ENCODE data around the gene BRD3OS.
A peak's percentile ranks its signal among the peaks of the same experiment; 100 is the strongest.

The BRD3OS gene

GRCh38 chr9:134049772-134050588 is 24.7 kb downstream of the BRD3OS start:
- no peak for TF ChIP-seq CTCF (IDR thresholded peaks at IDR 0.05; ENCODE audit: borderline replicate concordance, insufficient read depth, low read depth, low read length)
- H3K4me3 ChIP-seq (ENCODE audit: low read depth, low read length), result no peak overlapping the region

GRCh38 chr9:134050726-134051125 is 25.4 kb downstream of the BRD3OS start:
- no peak for TF ChIP-seq CTCF (IDR thresholded peaks at IDR 0.05; ENCODE audit: borderline replicate concordance, insufficient read depth, low read depth, low read length)
- H3K4me3 ChIP-seq (ENCODE audit: low read depth, low read length), result no peak overlapping the region

GRCh38 chr9:134051319-134051718 is 26.0 kb downstream of the BRD3OS start:
- H3K4me3 ChIP-seq (ENCODE audit: low read depth, low read length), result no peak overlapping the region
- no peak for TF ChIP-seq CTCF (IDR thresholded peaks at IDR 0.05; ENCODE audit: borderline replicate concordance, insufficient read depth, low read depth, low read length)

- peak overlapping the region; percentile 5 for H3K4me3 ChIP-seq (ENCODE audit: low read depth, low read length)
- no peak for TF ChIP-seq CTCF (IDR thresholded peaks at IDR 0.05; ENCODE audit: borderline replicate concordance, insufficient read depth, low read depth, low read length)
Observed at GRCh38 chr9:134052491-134052890, 27.2 kb downstream of the BRD3OS start.

GRCh38 chr9:134052941-134053340 is 27.7 kb downstream of the BRD3OS start:
- peak overlapping the region; percentile 5 for H3K4me3 ChIP-seq (ENCODE audit: low read depth, low read length)
- TF ChIP-seq CTCF (IDR thresholded peaks at IDR 0.05; ENCODE audit: borderline replicate concordance, insufficient read depth, low read depth, low read length), result no peak

- no peak for TF ChIP-seq CTCF (IDR thresholded peaks at IDR 0.05; ENCODE audit: borderline replicate concordance, insufficient read depth, low read depth, low read length)
- H3K4me3 ChIP-seq (ENCODE audit: low read depth, low read length), result no peak overlapping the region
Observed at GRCh38 chr9:134053401-134053871, 28.2 kb downstream of the BRD3OS start.

All from GM12875 (cell line).